Measurements from ENCODE around the gene NSL1. TPM values are rescaled to one million over a fixed set of nuclear protein-coding genes. Genes with fewer than 3 reads are reported as not detected.

Gene NSL1
- total RNA-seq, 2 donors from 2014 or later = 18.6 to 20.3 TPM

DNA sequence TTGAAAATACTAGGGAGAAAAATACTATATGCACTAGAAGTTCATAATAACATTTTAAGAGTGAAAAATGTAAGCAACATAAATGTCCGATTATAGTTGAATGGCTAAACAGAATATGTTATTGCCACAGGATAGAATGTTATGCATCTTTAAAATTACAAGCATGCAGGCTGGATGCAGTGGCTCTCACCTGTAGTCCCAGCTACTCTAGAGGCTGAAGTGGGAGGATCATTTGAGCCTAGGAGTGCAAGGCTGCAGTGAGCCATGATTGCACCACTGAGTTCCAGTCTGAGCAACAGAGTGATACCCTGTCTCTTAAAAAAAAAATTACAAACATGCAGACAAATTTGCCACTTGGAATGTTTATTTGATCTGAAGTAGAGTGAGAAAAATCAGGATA, 88.9 kb downstream of the NSL1 start:
- DNase-seq (no peak), ATAC-seq (no peak)
- Mint-ChIP-seq H3K36me3 (ENCODE audit: low read depth) (no peaks in the 10 kb centered on the region), H3K27ac (peak overlapping the region; percentile 68), H3K4me3 (peak overlapping the region; percentile 19), H3K4me1 (peaks cover 32% of the 10 kb centered on the region), H3K27me3 (no peaks in the 10 kb centered on the region)
- no peaks in the 10 kb centered on the region for H3K9me3 ChIP-seq (ENCODE audit: control insufficient read depth, low read length, poor library complexity, severe bottlenecking)

- no peak for DNase-seq
- peak overlapping the region; percentile 27 for H3K27ac Mint-ChIP-seq
- ATAC-seq = no peak
- H3K4me1 Mint-ChIP-seq = peaks cover 40% of the 10 kb centered on the region
- no peaks in the 10 kb centered on the region for H3K27me3 Mint-ChIP-seq
- no peaks in the 10 kb centered on the region for H3K36me3 Mint-ChIP-seq (ENCODE audit: low read depth)
- no peaks in the 10 kb centered on the region for H3K9me3 ChIP-seq (ENCODE audit: control insufficient read depth, low read length, poor library complexity, severe bottlenecking)
- H3K4me3 Mint-ChIP-seq = peak overlapping the region; percentile 88
These were observed 89.7 kb downstream of the NSL1 start for GRCh38 chr1:212701910-212702309.

DNA sequence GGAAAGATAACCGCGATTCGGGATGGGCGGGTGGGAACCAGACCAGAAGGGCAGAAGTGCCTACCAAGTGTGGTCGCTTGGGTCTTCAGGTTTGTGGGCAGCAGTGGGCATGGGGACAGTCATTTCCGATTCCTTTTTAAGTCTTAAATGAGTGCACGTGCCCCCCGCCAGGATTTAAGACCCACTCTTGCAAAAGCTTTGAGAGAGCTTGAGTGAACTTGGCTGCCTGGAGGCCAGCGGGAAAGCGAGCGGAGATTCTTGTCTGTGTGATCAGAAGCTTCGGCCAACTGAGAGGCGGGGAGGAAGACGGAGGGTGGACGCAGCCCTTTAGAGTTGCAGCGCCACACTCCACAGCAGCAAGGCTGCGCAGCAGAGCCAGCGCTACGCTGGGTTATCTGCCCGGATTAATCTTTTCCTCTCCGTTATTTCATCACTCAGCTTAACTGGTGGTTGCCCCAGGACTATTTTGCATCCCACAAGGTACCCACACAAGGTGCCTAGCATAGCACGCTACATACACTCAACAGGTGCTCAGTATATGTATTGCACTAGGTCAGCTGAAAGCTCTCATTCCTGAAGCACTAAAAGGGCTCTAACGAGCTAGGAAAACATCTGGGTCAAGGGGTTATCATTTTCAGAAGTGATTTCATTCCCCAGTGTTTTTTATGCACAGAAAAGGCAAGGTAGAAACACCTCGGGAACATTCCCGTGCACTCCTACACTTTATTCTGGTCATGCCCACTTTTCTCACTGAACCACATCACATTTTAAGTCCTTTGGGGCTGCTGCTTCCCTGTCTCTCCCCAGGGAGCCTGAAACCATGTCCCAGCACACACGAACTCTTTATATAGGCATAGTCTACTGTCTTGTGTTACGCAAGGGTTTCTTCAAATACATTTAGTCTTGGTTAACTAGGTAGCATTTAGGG, 90.4 kb downstream of the NSL1 start:
- ATAC-seq (peak; percentile 35), DNase-seq (no peak)
- H3K9me3 ChIP-seq (ENCODE audit: control insufficient read depth, low read length, poor library complexity, severe bottlenecking) = no peaks in the 10 kb centered on the region
- Mint-ChIP-seq H3K4me1 (peaks cover 45% of the 10 kb centered on the region), H3K27ac (peak overlapping the region; percentile 27), H3K27me3 (no peaks in the 10 kb centered on the region), H3K4me3 (peak overlapping the region; percentile 88), H3K36me3 (ENCODE audit: low read depth) (peaks cover 3% of the 10 kb centered on the region)

DNA sequence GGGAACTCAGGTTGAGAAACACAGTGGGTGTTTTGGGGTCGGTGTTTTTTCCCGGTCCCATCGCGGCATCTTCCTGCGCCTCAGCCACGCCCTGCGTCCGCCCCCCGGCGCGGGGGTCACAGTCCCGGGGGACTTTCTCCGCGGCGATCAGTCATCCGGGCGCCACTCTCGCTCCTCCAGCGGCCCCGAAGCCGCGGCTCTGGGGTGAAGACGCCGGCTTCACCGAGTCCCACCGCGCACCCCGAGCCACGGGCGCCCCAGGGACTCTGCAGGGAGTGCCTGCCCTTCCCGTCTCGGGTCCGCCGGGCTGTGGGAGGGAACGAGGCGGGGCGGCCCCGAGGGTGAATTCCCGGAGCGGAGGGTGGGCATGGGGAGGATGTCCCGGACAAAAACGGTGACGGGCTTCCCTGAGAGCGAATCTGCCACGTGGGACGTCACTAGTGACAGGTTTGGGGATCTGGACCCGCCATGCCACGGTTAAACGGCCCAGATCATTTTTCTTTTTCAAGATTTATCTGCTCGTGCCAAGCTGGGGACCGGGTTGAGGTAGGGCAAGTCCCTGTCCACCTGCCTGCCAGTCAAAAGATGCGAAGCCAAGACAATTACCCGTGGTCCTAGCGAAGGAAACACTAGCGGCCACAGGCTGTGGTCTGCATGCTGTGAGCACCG, 91.2 kb downstream of the NSL1 start:
- H3K4me3 Mint-ChIP-seq = peak overlapping the region; percentile 88
- ATAC-seq (peak; percentile 53), DNase-seq (peak; percentile 35 to 60 (median 58))
- no peak overlapping the region for H3K27ac Mint-ChIP-seq
- H3K36me3 Mint-ChIP-seq (ENCODE audit: low read depth) = peaks cover 3% of the 10 kb centered on the region
- H3K9me3 ChIP-seq (ENCODE audit: control insufficient read depth, low read length, poor library complexity, severe bottlenecking) = no peaks in the 10 kb centered on the region
- peaks cover 50% of the 10 kb centered on the region for H3K4me1 Mint-ChIP-seq
- H3K27me3 Mint-ChIP-seq = no peaks in the 10 kb centered on the region

DNA sequence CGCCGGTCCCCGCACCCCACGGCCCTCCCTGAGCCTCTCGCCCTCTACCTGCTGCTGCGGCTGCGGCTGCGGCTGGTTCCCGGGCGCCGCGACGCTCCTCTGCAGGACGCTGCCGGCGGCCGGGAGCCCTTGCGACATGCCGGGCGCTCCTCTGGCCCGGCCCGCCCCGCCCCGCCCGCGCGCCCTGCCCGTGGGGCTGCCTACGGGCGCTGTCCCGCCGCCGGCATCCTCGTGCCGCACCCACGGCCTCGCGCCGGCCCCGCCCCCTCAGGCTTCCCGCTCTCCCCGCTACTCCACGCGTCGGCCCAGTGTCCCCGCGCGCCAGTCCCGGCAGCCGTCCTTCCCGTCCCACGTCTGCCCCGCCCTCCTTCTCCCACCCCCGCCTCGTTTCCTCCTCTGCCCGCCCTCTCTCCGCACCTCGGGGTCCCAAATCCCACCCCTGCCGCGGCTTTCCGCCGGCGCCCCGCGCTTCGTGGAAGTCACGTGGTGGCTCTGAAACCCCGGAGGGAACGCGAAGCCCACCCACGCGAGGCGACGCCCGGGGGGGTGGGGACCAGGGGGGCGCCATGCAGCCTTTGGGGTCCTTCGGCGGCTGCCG, 91.9 kb downstream of the NSL1 start, which contains the start of gene BATF3:
Gene BATF3, minus strand, starts transcription at position 216 of the 598 bp plus-strand sequence. Its CDS starts 78 bp downstream, at position 138.
- H3K27me3 Mint-ChIP-seq = no peaks in the 10 kb centered on the region
- no peaks in the 10 kb centered on the region for H3K9me3 ChIP-seq (ENCODE audit: control insufficient read depth, low read length, poor library complexity, severe bottlenecking)
- ATAC-seq (peak; percentile 42), DNase-seq (peak in 2 of 3 donors; percentile 52 to 55)
- peaks cover 50% of the 10 kb centered on the region for H3K4me1 Mint-ChIP-seq
- H3K27ac Mint-ChIP-seq = peak within 1 kb of the TSS; percentile 65
- H3K4me3 Mint-ChIP-seq = peak within 1 kb of the TSS; percentile 88
- H3K36me3 Mint-ChIP-seq (ENCODE audit: low read depth) = peaks cover 3% of the 10 kb centered on the region

GRCh38 chr1:212699104-212699624, 92.4 kb downstream of the NSL1 start:
- H3K4me3 Mint-ChIP-seq = peak overlapping the region; percentile 88
- H3K9me3 ChIP-seq (ENCODE audit: control insufficient read depth, low read length, poor library complexity, severe bottlenecking) = no peaks in the 10 kb centered on the region
- peaks cover 3% of the 10 kb centered on the region for H3K36me3 Mint-ChIP-seq (ENCODE audit: low read depth)
- peak overlapping the region; percentile 65 for H3K27ac Mint-ChIP-seq
- peaks cover 48% of the 10 kb centered on the region for H3K4me1 Mint-ChIP-seq
- peak; percentile 71 for ATAC-seq
- DNase-seq = peak; percentile 32 to 39 (median 34)
- no peaks in the 10 kb centered on the region for H3K27me3 Mint-ChIP-seq

DNA sequence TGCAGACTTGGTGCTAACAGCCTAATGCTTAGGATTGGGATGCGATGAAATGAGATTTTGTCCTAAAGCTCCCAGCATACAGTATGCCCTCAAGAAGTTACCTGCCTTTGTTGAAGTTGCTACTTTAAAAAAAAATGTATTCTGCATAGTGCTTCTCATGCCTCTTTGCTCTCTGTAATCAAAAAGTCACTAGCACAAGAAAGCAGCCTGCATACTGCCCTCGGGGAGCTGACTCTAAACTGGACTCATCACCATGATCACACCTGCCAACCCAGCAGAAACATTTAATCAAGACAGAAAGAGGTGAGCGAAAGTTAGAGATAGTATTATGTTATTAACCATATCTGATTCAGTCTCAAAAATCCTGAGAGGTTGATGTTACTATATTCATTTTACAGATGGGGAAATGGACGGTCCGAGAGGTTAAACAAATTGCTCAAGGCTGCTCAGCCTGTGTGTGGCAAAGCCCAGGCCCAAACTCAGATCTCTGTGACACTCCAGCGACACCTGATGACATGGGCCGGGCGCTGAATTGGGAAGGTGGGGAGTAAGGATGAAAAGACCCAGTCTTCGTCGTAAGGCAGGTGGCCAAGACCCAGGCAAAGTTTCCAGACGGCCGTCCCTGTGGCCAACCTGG, 93.0 kb downstream of the NSL1 start:
- Mint-ChIP-seq H3K4me1 (peaks cover 45% of the 10 kb centered on the region), H3K4me3 (peak overlapping the region; percentile 88), H3K36me3 (ENCODE audit: low read depth) (peaks cover 3% of the 10 kb centered on the region), H3K27me3 (no peaks in the 10 kb centered on the region), H3K27ac (peak overlapping the region; percentile 65)
- DNase-seq = no peak
- no peaks in the 10 kb centered on the region for H3K9me3 ChIP-seq (ENCODE audit: control insufficient read depth, low read length, poor library complexity, severe bottlenecking)
- no peak for ATAC-seq

DNA sequence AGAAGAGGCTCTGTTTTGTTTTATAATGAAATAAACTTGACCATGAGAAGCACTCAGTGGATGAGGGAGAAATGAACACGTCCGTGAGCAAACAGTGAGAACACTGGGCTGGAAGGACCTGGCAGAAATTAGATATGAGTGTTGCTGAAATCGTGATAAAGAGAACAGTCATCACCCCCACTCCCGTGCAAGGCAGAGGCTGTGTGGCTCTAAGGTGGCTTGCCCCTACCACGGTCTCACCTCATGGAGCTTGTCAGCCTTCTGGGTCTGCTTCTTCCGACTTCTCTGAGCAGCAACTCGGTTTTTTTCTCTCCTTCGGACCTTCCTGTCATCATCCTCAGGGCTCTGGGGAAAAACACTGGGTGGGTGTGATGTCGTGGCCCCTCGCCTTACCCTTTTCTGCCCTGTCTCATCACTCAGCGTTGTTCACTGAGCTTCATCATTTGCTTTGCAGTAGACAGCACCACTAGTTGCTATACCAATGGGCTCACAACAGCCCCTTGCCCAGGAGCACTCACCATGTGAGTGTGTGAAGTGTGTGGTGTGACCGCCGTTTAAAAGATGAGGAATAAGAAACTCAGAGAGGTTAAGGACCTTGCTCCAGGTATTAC, 94.8 kb downstream of the NSL1 start:
- H3K9me3 ChIP-seq (ENCODE audit: control insufficient read depth, low read length, poor library complexity, severe bottlenecking) = no peaks in the 10 kb centered on the region
- peak overlapping the region; percentile 74 for H3K4me3 Mint-ChIP-seq
- H3K36me3 Mint-ChIP-seq (ENCODE audit: low read depth) = peaks cover 3% of the 10 kb centered on the region
- ATAC-seq (no peak), DNase-seq (no peak)
- peaks cover 38% of the 10 kb centered on the region for H3K4me1 Mint-ChIP-seq
- H3K27ac Mint-ChIP-seq = peak overlapping the region; percentile 19
- no peaks in the 10 kb centered on the region for H3K27me3 Mint-ChIP-seq

DNA sequence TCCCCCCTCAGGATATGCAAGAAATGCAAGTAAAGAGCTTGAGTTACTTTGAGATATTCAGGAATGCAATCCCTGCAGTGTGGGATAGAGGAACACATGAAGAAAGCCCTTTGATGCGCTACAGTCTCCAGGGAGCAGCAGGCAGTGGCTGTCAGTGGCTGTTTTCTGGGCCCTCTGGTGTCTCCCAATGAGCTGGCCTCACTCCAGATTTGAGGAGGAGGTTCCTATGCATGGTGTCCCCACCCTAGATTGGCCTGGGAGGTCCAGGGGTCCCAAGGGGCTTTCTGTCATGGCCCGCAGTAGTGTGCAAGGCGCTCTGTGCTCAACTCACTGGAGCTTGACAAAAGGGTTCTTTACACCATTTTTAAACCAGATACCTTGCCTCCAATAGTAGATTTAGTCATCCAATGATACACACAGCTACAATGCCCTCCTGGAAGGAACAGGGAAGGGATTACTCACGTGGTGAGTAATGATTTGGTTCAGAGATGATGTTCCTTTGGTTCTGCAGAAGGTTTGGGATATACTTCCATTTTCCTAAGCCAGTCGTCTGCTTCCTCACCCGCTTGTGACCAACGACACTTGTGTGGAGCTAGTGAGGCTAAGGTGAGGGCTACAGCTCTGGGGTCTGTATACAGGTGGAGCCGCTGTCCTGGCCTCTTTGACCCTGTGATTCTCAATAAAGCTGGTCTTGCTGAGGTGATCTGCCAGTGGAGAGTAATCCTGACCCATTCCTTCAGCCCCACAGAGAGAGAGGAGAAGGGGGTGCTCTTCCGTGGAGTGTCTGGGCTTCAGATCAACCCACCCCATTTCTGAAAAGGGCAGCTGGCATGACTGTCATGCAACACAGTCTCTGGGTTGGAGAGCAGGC, 98.6 kb downstream of the NSL1 start:
- H3K36me3 Mint-ChIP-seq (ENCODE audit: low read depth) = peaks cover 3% of the 10 kb centered on the region
- no peaks in the 10 kb centered on the region for H3K27me3 Mint-ChIP-seq
- no peaks in the 10 kb centered on the region for H3K9me3 ChIP-seq (ENCODE audit: control insufficient read depth, low read length, poor library complexity, severe bottlenecking)
- no peak overlapping the region for H3K27ac Mint-ChIP-seq
- DNase-seq = no peak
- no peak overlapping the region for H3K4me3 Mint-ChIP-seq
- no peak for ATAC-seq
- H3K4me1 Mint-ChIP-seq = peaks cover 22% of the 10 kb centered on the region

DNA sequence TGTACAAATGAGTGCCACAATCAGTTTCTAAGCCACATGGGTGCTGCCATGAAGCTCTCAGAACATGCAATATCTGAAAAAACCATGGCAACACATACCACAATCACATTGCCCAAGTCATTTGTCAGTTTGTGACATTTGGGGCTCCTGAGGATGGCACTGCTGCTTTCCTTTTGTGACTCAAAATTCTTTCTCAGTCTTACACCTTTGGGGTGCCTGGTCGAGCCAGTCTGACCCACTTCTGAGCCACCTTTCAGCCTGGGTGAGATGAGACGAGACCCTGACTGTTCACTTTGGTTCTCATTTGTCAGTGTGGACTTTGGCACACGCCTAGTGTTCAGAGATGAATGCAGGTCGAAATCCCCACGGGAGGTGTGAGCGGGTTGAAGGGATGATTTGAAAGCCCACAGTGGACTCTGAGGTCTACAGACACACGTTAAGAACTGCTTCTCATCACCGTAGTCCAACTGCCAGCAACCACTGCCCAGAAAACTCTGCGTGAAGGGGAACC, 100.0 kb downstream of the NSL1 start:
- H3K9me3 ChIP-seq (ENCODE audit: control insufficient read depth, low read length, poor library complexity, severe bottlenecking) = no peaks in the 10 kb centered on the region
- Mint-ChIP-seq H3K4me3 (no peak overlapping the region), H3K36me3 (ENCODE audit: low read depth) (peaks cover 6% of the 10 kb centered on the region), H3K4me1 (peaks cover 15% of the 10 kb centered on the region), H3K27ac (no peak overlapping the region), H3K27me3 (peaks cover 9% of the 10 kb centered on the region)
- ATAC-seq (no peak), DNase-seq (no peak)

DNA sequence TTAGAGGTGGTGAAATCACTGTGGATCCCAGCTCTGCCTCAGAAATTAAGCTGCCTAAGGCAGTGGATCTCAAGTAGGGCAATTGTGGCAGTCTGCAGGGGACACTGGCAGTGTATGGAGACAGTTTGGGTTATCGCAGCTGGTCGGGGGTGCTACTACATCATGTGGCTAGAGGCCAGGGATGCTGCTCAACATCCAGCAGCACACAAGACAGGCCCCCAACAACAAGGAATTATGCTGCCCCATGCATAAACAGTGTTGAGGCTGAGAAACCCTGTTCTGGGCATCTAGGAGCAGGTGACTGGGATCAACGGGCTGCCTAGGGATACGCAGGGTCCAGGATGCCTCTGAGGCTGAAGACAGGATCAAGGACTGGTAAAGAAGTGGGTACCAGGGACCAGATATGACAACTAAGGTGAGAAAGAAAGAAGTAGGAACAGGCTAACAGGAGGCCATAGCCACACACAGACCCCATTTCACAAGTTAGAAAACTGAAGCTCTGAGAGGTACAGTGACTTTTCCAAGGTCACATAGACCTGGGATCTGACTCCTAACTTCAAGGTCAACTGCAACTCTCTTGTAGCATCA, 100.7 kb downstream of the NSL1 start:
- no peak for DNase-seq
- Mint-ChIP-seq H3K36me3 (ENCODE audit: low read depth) (peaks cover 2% of the 10 kb centered on the region), H3K4me3 (no peak overlapping the region), H3K27ac (no peak overlapping the region), H3K4me1 (peaks cover 8% of the 10 kb centered on the region), H3K27me3 (peaks cover 12% of the 10 kb centered on the region)
- no peaks in the 10 kb centered on the region for H3K9me3 ChIP-seq (ENCODE audit: control insufficient read depth, low read length, poor library complexity, severe bottlenecking)
- ATAC-seq = no peak

All from T-helper 17 cell (primary cell).